Lower leg skin (tissue), 4 donors: Measurements from ENCODE around the gene NPB. TPM values are rescaled to one million over a fixed set of nuclear protein-coding genes. Genes with fewer than 3 reads are reported as not detected.

Experiments used
- DNase-seq, 2 donors: peaks; one replicate each; pipeline ENCODE4 v3.0.0-alpha.2; 2019; ENCODE audit warnings: low spot score in 2 of 2
- H3K4me3 ChIP-seq: fragments of 200-600 bp; sonication (generic); 2 replicates; pipeline ENCODE4 v1.5.1; 2017; ENCODE audit warnings: mild to moderate bottlenecking, low read depth; ENCODE audit not compliant: poor library complexity, severe bottlenecking
- CTCF ChIP-seq, 3 donors: fragments of 450-650 bp; IDR thresholded peaks; one replicate each; pipeline ENCODE4 v1.5.1; 2016; ENCODE audit warnings: antibody characterized with exemption in 3 of 3, mild to moderate bottlenecking in 3 of 3, moderate library complexity in 2 of 3
- POLR2A ChIP-seq, 2 donors: fragments of 450-650 bp; IDR thresholded peaks; one replicate each; pipeline ENCODE4 v1.6.1; 2016 to 2017; ENCODE audit warnings: antibody characterized with exemption in 2 of 2, mild to moderate bottlenecking in 1 of 2, moderate library complexity in 1 of 2
- WGBS, 2 donors: methylation state at CpG; one replicate each; pipeline ENCODE4 v1.1.5; 2018; 5-methylcytosine and 5-hydroxymethylcytosine counted together
- intact Hi-C: fragments of 100-400 bp; cut with DNase I; formaldehyde crosslinking; loops from one replicate; pipeline ENCODE4 v1.15.0; 2023; ENCODE audit warnings: low total_unique reads
- total RNA-seq, 4 donors: library from RNA; depleted of rRNA; stranded (reverse); fragments of >200 nt; gene quantifications; one replicate each; pipeline ENCODE4 v1.1.0, GENCODE V29; 2016

NPB gene
- total RNA-seq, 4 donors from 2014 or later = 0.71 to 3.3 (median 2.0) TPM; not detected in 1

DNA sequence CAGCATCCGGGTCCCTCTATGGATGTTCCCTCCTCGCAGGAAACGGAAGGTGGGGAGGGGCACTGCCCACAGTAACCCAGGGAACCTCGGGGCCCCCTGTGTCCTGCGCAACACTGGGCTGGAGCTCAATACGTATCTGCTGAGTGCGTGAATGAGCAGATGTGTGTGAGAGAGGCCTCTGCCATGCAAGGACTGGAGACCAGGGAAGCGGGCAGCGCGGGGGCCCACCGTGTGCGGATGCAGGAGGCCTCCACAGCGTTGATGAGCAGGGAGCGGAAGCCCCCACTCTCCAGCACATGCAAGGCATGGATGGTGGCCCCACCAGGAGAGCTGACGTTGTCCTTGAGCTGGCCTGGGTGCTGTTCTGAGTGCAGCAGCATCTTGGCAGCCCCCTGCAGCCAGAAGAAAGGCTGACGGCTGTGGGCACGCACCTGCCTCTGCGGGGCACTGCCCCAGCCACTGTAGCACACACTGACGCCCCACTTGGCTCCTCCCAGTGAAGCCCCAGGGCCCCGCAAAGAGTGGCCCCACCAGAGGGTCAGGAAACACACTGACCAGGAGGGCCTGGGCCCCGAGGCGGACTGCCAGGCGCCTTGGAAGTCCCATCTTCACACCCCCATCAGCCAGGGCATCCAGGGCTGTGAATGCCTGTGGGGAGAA, 32.2 kb downstream of the NPB start:
- intact Hi-C loops = no loop called here
- no peak for DNase-seq
- H3K4me3 ChIP-seq = no peak overlapping the region
- TF ChIP-seq CTCF (IDR thresholded peaks at IDR 0.05) = no peak
- no peak for TF ChIP-seq POLR2A (IDR thresholded peaks at IDR 0.05)
- 81 to 87% methylated on average over 18 to 22 of the region's 23 CpGs for WGBS, 2 donors

DNA sequence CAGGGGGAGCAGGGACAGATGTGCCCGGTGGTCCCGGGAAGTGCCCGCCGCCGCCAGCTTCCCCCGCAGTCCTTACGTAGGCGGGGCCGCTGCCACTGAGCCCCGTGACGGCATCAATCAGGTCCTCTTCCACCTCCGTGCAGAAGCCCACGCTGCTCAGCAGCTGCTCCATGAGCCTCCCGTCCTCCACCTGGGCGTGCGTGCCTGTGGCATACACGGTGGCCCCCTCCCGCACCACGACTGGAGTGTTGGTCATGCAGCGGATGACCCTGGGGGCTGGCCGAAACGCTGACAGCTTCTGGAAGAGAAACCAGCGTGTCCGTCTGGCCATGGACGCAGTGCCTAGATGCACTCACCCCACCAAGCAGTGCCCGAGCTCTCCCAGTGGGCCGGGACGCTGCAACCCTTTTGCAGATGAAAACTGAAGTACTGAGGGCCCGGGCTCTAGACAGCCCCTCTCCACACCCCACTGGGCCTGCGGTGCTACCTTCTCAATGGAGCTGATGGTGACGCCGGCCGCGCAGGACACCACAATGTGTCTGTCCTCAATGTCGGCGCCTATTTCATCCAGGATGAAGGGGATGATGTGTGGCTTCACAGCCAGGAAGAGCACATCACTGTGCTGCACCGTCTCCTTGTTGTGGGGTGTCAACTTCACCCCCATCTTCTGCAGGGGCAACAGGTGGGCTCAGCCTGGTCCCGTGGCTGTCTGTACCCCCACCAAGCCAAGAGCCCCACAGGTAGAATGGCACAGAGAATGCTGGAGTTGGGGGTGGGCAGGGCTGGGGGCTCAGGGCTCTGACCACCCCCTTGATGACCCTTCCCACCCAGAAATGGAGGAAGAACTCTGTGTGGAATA, 33.0 kb downstream of the NPB start:
- intact Hi-C loops = no loop called here
- no peak for TF ChIP-seq CTCF (IDR thresholded peaks at IDR 0.05)
- no peak for TF ChIP-seq POLR2A (IDR thresholded peaks at IDR 0.05)
- H3K4me3 ChIP-seq = no peak overlapping the region
- DNase-seq = no peak
- WGBS, 2 donors = 93 to 94% methylated on average over 25 to 32 of the region's 38 CpGs

- DNase-seq = no peak
- WGBS, 2 donors = 80 to 91% methylated on average over 5 to 6 of the region's 6 CpGs
- TF ChIP-seq POLR2A (IDR thresholded peaks at IDR 0.05) = no peak
- no peak for TF ChIP-seq CTCF (IDR thresholded peaks at IDR 0.05)
- intact Hi-C loops = no loop called here
- H3K4me3 ChIP-seq = no peak overlapping the region
These were observed 33.7 kb downstream of the NPB start for GRCh38 chr17:81935709-81936084.

GRCh38 chr17:81939218-81939617, 37.2 kb downstream of the NPB start:
- no peak for DNase-seq
- TF ChIP-seq POLR2A (IDR thresholded peaks at IDR 0.05) (no peak), CTCF (IDR thresholded peaks at IDR 0.05) (no peak)
- 66 to 78% methylated on average over 14 to 15 of the region's 15 CpGs for WGBS, 2 donors
- intact Hi-C loops = no loop called here
- H3K4me3 ChIP-seq = no peak overlapping the region

DNA sequence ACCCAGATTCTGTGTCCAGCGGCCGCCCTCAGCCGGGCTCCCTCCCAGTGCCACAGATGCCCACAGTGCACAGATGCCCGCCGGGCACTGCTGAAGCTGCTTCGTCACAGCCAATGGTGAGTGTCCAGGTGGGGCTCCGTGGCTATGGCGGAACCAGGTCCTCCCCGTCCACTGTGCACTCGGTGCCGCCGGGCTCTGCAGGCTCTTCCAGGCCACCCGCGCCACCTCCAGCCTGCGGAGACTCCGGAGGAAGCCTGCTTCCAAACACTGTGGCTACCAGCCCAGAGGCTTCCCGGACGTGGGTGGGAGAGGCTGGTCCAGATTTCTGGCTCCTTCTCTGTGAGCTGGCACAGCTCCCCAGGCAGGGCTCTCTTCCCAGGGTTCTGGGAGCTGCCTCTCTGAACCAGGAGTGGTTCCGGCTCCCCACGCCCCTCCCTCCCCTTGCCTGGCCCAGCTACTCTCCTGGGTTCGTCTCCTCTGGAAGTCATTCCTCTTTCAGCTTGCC, 37.9 kb downstream of the NPB start:
- WGBS, 2 donors = 42 to 48% methylated on average over 18 to 21 of the region's 21 CpGs
- intact Hi-C loops = no loop called here
- no peak overlapping the region for H3K4me3 ChIP-seq
- TF ChIP-seq CTCF (IDR thresholded peaks at IDR 0.05) (no peak), POLR2A (IDR thresholded peaks at IDR 0.05) (no peak)
- DNase-seq = no peak
